A549 (cell line): ENCODE results near the gene TNFSF15. TPM values are rescaled to one million over a fixed set of nuclear protein-coding genes. Genes with fewer than 3 reads are reported as not detected.

Experiments
- ATAC-seq, 2 experiments: fragments of 200-7000 bp in 1 of 2; fragments of >200 bp in 1 of 2; cut with Nextera tagmentation in 1 of 2; cut with Tn5 transposase in 1 of 2; 3 replicates each; pipeline versions ENCODE4 v1.8.0 to v1.9.1; 2018 to 2020; ENCODE audit warnings: mild to moderate bottlenecking in 1 of 2, moderate library complexity in 1 of 2
- CTCF ChIA-PET: fragments of 300-600 bp; sonication (Branson Sonifier 250); formaldehyde crosslinking; extraction: SDS; loops from one replicate; lab custom pipeline; 2021; ENCODE audit warnings: antibody characterized with exemption, inconsistent platforms; lab: Yijun Ruan, JAX
- POLR2A ChIA-PET: fragments of 350-600 bp; formaldehyde crosslinking; extraction: SDS; loops from one replicate; lab custom pipeline; 2021; ENCODE audit warnings: antibody characterized with exemption, inconsistent platforms; lab: Yijun Ruan, JAX
- DNase-seq, 2 experiments: peaks; one replicate each; pipeline versions ENCODE4 v3.0.0 to v3.0.0-alpha.2; 2011 to 2016; ENCODE audit warnings: low read depth in 1 of 2, low spot score in 1 of 2
- FAIRE-seq: peaks from 2 replicates; lab custom pipeline; 2011; peaks lifted over from hg19 to GRCh38; lab: Jason Lieb, UNC
- H3K27ac ChIP-seq, 2 experiments: fragments of >200 bp; sonication (Bioruptor Twin); formaldehyde crosslinking; 3 replicates each; pipeline ENCODE4 v1.5.1; 2016 to 2017
- H3K4me1 ChIP-seq: fragments of >200 bp; sonication (Bioruptor Twin); formaldehyde crosslinking; 3 replicates; pipeline ENCODE4 v1.6.1; 2016
- H3K4me2 ChIP-seq: fragments of >200 bp; sonication (Bioruptor Twin); formaldehyde crosslinking; 3 replicates; pipeline ENCODE4 v1.6.1; 2016
- H3K4me3 ChIP-seq: fragments of >200 bp; sonication (Bioruptor Twin); formaldehyde crosslinking; 3 replicates; pipeline ENCODE4 v1.5.1; 2016
- H3K9me3 ChIP-seq: fragments of >200 bp; sonication (Bioruptor Twin); formaldehyde crosslinking; 3 replicates; pipeline ENCODE4 v1.6.1; 2016
- CBX8 ChIP-seq: fragments of 200-600 bp; sonication (generic); IDR thresholded peaks from 2 replicates; pipeline ENCODE4 v1.6.1; 2016
- CTCF ChIP-seq: fragments of >200 bp; sonication (Bioruptor Twin); formaldehyde crosslinking; IDR thresholded peaks from 3 replicates; pipeline ENCODE4 v1.5.1; 2016
- E2F6 ChIP-seq: IDR thresholded peaks from 2 replicates; pipeline ENCODE4 v1.6.1; 2012; ENCODE audit warnings: low read depth, borderline replicate concordance
- FOSB ChIP-seq: fragments of 250-450 bp; sonication (Bioruptor Pico); IDR thresholded peaks from 2 replicates; pipeline ENCODE4 v1.5.0; 2020; ENCODE audit warnings: mild to moderate bottlenecking, moderate library complexity
- HDAC2 ChIP-seq: fragments of 200-600 bp; sonication (generic); IDR thresholded peaks from 2 replicates; pipeline ENCODE4 v1.6.1; 2016
- KDM1A ChIP-seq: fragments of 200-600 bp; sonication (generic); IDR thresholded peaks from 2 replicates; pipeline ENCODE4 v1.6.1; 2016; ENCODE audit warnings: low read depth, mild to moderate bottlenecking
- MAX ChIP-seq: IDR thresholded peaks from 2 replicates; pipeline ENCODE4 v1.6.1; 2012
- MYC ChIP-seq: IDR thresholded peaks from 2 replicates; pipeline ENCODE4 v1.6.1; 2012; ENCODE audit warnings: mild to moderate bottlenecking, inconsistent platforms, low read length, improper control_type of control experiment, borderline replicate concordance
- NFE2L2 ChIP-seq: fragments of 150-350 bp; conservative IDR thresholded peaks from 2 replicates; pipeline ENCODE4 v1.6.1; 2014; ENCODE audit warnings: low read length
- POLR2AphosphoS2 ChIP-seq: conservative IDR thresholded peaks from 2 replicates; pipeline ENCODE4 v1.6.1; 2012; ENCODE audit warnings: low read length, improper control_type of control experiment, inconsistent platforms
- RAD21 ChIP-seq, 2 experiments: fragments of >200 bp in 1 of 2; sonication (Bioruptor Twin) in 1 of 2; formaldehyde crosslinking in 1 of 2; IDR thresholded peaks in 1 of 2; conservative IDR thresholded peaks in 1 of 2; 2 replicates in 1 of 2; 3 replicates in 1 of 2; pipeline ENCODE4 v1.6.1; 2012 to 2018; ENCODE audit warnings: inconsistent platforms in 1 of 2
- REST ChIP-seq: fragments of 200-600 bp; sonication (generic); IDR thresholded peaks from 2 replicates; pipeline ENCODE4 v1.6.1; 2016; ENCODE audit warnings: antibody characterized with exemption, mild to moderate bottlenecking, moderate library complexity
- RNF2 ChIP-seq: fragments of 200-600 bp; sonication (generic); IDR thresholded peaks from 2 replicates; pipeline ENCODE4 v1.6.1; 2016; ENCODE audit warnings: low read depth, mild to moderate bottlenecking, antibody characterized with exemption, moderate library complexity, borderline replicate concordance
- SMC3 ChIP-seq: fragments of >200 bp; sonication (Bioruptor Twin); formaldehyde crosslinking; IDR thresholded peaks from 3 replicates; pipeline ENCODE4 v1.6.1; 2018; ENCODE audit warnings: inconsistent platforms
- TFCP2L1 ChIP-seq: fragments of 250-450 bp; sonication (Bioruptor Pico); IDR thresholded peaks from 2 replicates; pipeline ENCODE4 v1.5.0; 2021; ENCODE audit warnings: mild to moderate bottlenecking
- TP53 ChIP-seq: fragments of 250-450 bp; sonication (Bioruptor Pico); IDR thresholded peaks from 2 replicates; pipeline ENCODE4 v1.5.0; 2021; ENCODE audit warnings: mild to moderate bottlenecking, moderate library complexity
- ZFP36 ChIP-seq: fragments of 450-650 bp; IDR thresholded peaks from 2 replicates; pipeline ENCODE4 v1.6.1; 2014; ENCODE audit warnings: borderline replicate concordance; ENCODE audit not compliant: partially characterized antibody
- ZNF302 ChIP-seq: fragments of 250-450 bp; sonication (Bioruptor Pico); IDR thresholded peaks from 2 replicates; pipeline ENCODE4 v1.9.0; 2021; ENCODE audit warnings: inconsistent platforms, mild to moderate bottlenecking, moderate library complexity
- WGBS: methylation state at CpG from one replicate; pipeline ENCODE4 v1.1.6; 2017; ENCODE audit errors: missing lambda C conversion rate; 5-methylcytosine and 5-hydroxymethylcytosine counted together
- polyA plus RNA-seq, 4 experiments: library from polyadenylated mRNA; depleted of rRNA in 3 of 4; stranded (reverse); fragments of >200 nt; fragmentation: RNase III in 1 of 4; extraction: RNeasy Plus Mini Kit Qiagen cat#74134 plus additional on column Dnase treatment in 1 of 4; gene quantifications; 2 replicates in 3 of 4; 3 replicates in 1 of 4; pipeline ENCODE4 v1.2.3, GENCODE V29; 2011 to 2017

Gene TNFSF15
- polyA plus RNA-seq, 2 of the 4 experiments (the other 2 are of a cell fraction): 2.8 to 5.6 TPM

DNA sequence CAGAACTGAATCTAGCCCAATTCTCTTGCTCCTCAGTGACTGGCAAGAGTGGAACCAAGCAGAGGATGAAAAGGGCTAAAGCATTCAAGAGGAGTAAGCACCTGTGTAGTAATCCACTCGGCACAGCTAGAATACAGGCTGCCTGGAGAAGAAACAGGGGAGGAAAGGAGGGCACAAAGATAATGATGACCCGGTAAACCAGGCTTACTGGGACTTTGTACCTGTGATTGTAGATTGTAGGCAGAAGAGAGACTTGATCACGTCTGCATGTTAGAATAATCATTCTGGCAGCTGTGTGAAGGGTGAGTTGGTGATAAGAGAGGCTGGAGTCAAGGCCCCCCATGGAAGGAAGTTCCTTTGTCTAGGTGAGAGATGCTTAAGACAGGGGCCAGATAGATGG lies 20.6 kb upstream of the TNFSF15 start:
- CTCF ChIA-PET: interaction anchor here (1.0 to 1.5 kb wide), 3 partner anchors 13 to 88 kb away, joined by 3 to 4 read pairs (median 3); no protein-coding TSS in a partner anchor

More for the DNA sequence above, 20.6 kb upstream of the TNFSF15 start:
- DNase-seq: no peak
- no peak overlapping the region for H3K4me2 ChIP-seq
- FAIRE-seq: no peak
- TF ChIP-seq ZFP36 (no peak), TP53 (CRISPR knock-in tag) (no peak), MYC (no peak), MAX (no peak), CTCF (no peak), SMC3 (no peak), ZNF302 (CRISPR knock-in tag) (no peak), TFCP2L1 (CRISPR knock-in tag) (no peak), REST (no peak), RNF2 (no peak), HDAC2 (no peak), RAD21 (conservative IDR thresholded peaks at IDR 0.05 in 1 of 2, IDR thresholded peaks at IDR 0.05 in 1 of 2) (no peak), CBX8 (no peak), FOSB (CRISPR knock-in tag) (no peak), NFE2L2 (no peak), KDM1A (no peak), E2F6 (no peak), POLR2AphosphoS2 (no peak)
- no peak for ATAC-seq
- no peak overlapping the region for H3K27ac ChIP-seq
- H3K4me1 ChIP-seq: no peaks in the 10 kb centered on the region
- POLR2A ChIA-PET: no interaction called here
- WGBS: 52% methylated on average over 3 of the region's 3 CpGs
- no peak overlapping the region for H3K4me3 ChIP-seq
- no peaks in the 10 kb centered on the region for H3K9me3 ChIP-seq
